NT2/D1 (cell line): ENCODE measurements around the gene ENTREP1.

Experiments used
- SUZ12 ChIP-seq: IDR thresholded peaks from 2 replicates; pipeline ENCODE4 v1.6.1; 2011; ENCODE audit not compliant: insufficient read length, insufficient read depth; ENCODE audit errors: extremely low read depth
- YY1 ChIP-seq: IDR thresholded peaks from 2 replicates; pipeline ENCODE4 v1.6.1; 2011; ENCODE audit not compliant: insufficient read length, insufficient read depth
- ZNF274 ChIP-seq: IDR thresholded peaks from 2 replicates; pipeline ENCODE4 v1.6.1; 2011; ENCODE audit warnings: mild to moderate bottlenecking, low read depth, low read length

DNA sequence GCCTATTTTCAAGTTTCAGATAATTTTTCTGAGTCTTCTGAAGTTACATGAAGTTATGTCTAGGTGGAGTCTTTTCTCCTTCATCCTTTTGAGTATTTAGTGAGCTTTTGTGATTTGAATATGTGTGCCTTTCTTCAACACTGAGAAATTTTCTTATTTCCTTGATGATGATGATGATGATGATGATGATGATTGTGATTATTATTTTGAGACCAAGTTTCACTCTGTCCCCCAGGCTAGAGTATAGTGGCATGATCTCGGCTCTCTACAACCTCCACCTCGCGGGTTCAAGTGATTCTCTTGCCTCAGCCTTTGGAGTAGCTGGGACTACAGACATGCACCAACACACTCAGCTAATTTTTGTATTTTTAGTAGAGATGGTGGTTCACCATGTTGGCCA lies 26.2 kb downstream of the ENTREP1 start:
- TF ChIP-seq ZNF274 = no peak
- no peak for TF ChIP-seq YY1
- no peak for TF ChIP-seq SUZ12
